K562 (cell line): ENCODE measurements around the gene TMEM248. TPM values are rescaled to one million over a fixed set of nuclear protein-coding genes. Genes with fewer than 3 reads are reported as not detected.

Source experiments
- ATAC-seq: fragments of 200-7000 bp; cut with Tn5 transposase; 3 replicates; pipeline ENCODE4 v1.9.1; 2020; ENCODE audit warnings: moderate library complexity
- BruUV-seq: library from RNA; stranded (reverse); fragments of 400-500 nt; replicated peaks from 2 replicates; lab custom pipeline; 2021; lab: Mats Ljungman, UMichigan
- CTCF ChIA-PET: fragments of 300-600 bp; formaldehyde crosslinking; extraction: SDS; loops from one replicate; lab custom pipeline; 2021; ENCODE audit warnings: low intra/inter-chr PET ratio; lab: Yijun Ruan, JAX
- POLR2A ChIA-PET: fragments of 300-600, 350-650 bp; sonication (Branson Sonifier 250); formaldehyde crosslinking; extraction: SDS; loops from one replicate; lab custom pipeline; 2021; ENCODE audit warnings: antibody characterized with exemption, inconsistent platforms; lab: Yijun Ruan, JAX
- DNase-seq, 4 experiments: peaks; one replicate each; pipeline versions ENCODE4 v3.0.0 to v3.0.0-alpha.2; 2011 to 2018; ENCODE audit warnings: low spot score in 3 of 4, mixed read lengths in 3 of 4; ENCODE audit errors: extremely low read depth in 1 of 4
- FAIRE-seq: peaks from 2 replicates; lab custom pipeline; 2011; peaks lifted over from hg19 to GRCh38; lab: Jason Lieb, UNC
- H2AFZ ChIP-seq: 2 replicates; pipeline ENCODE4 v1.6.0; 2011; ENCODE audit warnings: low read depth, low read length, control low read depth, inconsistent platforms
- H3K27ac ChIP-seq: fragments of 200-600 bp; 3 replicates; pipeline ENCODE4 v1.8.0; 2011; ENCODE audit warnings: low read depth, mild to moderate bottlenecking, control low read depth, inconsistent platforms, low read length, moderate library complexity, mixed read lengths; ENCODE audit errors: extremely low read depth
- H3K27me3 ChIP-seq, 2 experiments: fragments of 300-600 bp in 1 of 2; 2 replicates in 1 of 2; 3 replicates in 1 of 2; pipeline versions ENCODE4 v1.6.0 to v1.8.0; 2011; ENCODE audit warnings: inconsistent platforms in 2 of 2, low read length in 2 of 2, mild to moderate bottlenecking in 1 of 2, mixed read lengths in 1 of 2, moderate library complexity in 1 of 2; ENCODE audit not compliant: control insufficient read depth in 2 of 2, insufficient read depth in 2 of 2
- H3K36me3 ChIP-seq: fragments of 300-600 bp; 3 replicates; pipeline ENCODE4 v1.8.0; 2011; ENCODE audit warnings: mild to moderate bottlenecking, low read length, inconsistent platforms; ENCODE audit not compliant: control insufficient read depth, insufficient read depth
- H3K4me1 ChIP-seq, 2 experiments: fragments of 200-600 bp in 1 of 2; replicated peaks in 1 of 2; 2 replicates in 1 of 2; 3 replicates in 1 of 2; pipeline versions ENCODE4 v1.5.1 to v1.8.0; 2011; ENCODE audit warnings: inconsistent platforms in 2 of 2, low read length in 2 of 2, mild to moderate bottlenecking in 1 of 2, mixed read lengths in 1 of 2, moderate library complexity in 1 of 2; ENCODE audit not compliant: control insufficient read depth in 2 of 2, insufficient read depth in 2 of 2
- H3K4me2 ChIP-seq: 2 replicates; pipeline ENCODE4 v1.6.1; 2011; ENCODE audit warnings: low read length, control low read depth, inconsistent platforms, mixed read lengths; ENCODE audit not compliant: insufficient read depth
- H3K4me3 ChIP-seq: fragments of 200-600 bp; sonication (generic), shearing (Covaris generic); 2 replicates; pipeline ENCODE4 v1.5.1; 2016; ENCODE audit warnings: control low read depth, inconsistent platforms
- H3K79me2 ChIP-seq: fragments of 200-600 bp; 3 replicates; pipeline ENCODE4 v1.8.0; 2011; ENCODE audit warnings: low read length, inconsistent platforms; ENCODE audit not compliant: control insufficient read depth, insufficient read depth
- H3K9ac ChIP-seq, 2 experiments: 2 replicates each; pipeline versions ENCODE4 v1.6.0 to v1.6.1; 2011; ENCODE audit warnings: low read depth in 2 of 2, low read length in 2 of 2, control low read depth in 1 of 2, inconsistent platforms in 1 of 2, mild to moderate bottlenecking in 1 of 2, mixed read lengths in 1 of 2; ENCODE audit not compliant: insufficient read depth in 1 of 2
- H3K9me1 ChIP-seq: one replicate; pipeline ENCODE4 v1.6.0; 2011; ENCODE audit warnings: inconsistent platforms, mild to moderate bottlenecking, low read length, moderate library complexity; ENCODE audit not compliant: control insufficient read depth, insufficient read depth
- H3K9me3 ChIP-seq: replicated peaks from 2 replicates; pipeline ENCODE4 v1.5.1; 2011; ENCODE audit warnings: low read depth, low read length, inconsistent platforms; ENCODE audit not compliant: control insufficient read depth, insufficient read depth
- H4K20me1 ChIP-seq: replicated peaks from 2 replicates; pipeline ENCODE4 v1.6.1; 2011; ENCODE audit warnings: low read length, inconsistent platforms, mixed read lengths; ENCODE audit not compliant: control insufficient read depth, insufficient read depth
- HMG20B ChIP-seq: fragments of 250-450 bp; sonication (Bioruptor Pico); IDR thresholded peaks from 2 replicates; pipeline ENCODE4 v1.5.0; 2021; ENCODE audit warnings: mild to moderate bottlenecking
- ZBTB33 ChIP-seq: sonication (generic); formaldehyde crosslinking; IDR thresholded peaks from 2 replicates; pipeline ENCODE4 v1.8.1; 2023; ENCODE audit warnings: mild to moderate bottlenecking, missing genetic modification reagents
- ZFP36 ChIP-seq: fragments of 150-350 bp; IDR thresholded peaks from 2 replicates; pipeline ENCODE4 v1.6.1; 2018; ENCODE audit warnings: low read length, low read depth; ENCODE audit not compliant: partially characterized antibody
- WGBS: fragments of 100-300 bp; shearing (Covaris generic); methylation state at CpG from one replicate; pipeline ENCODE4 v1.1.6; 2016; ENCODE audit warnings: low coverage, mixed read lengths; ENCODE audit not compliant: insufficient coverage; ENCODE audit errors: missing lambda C conversion rate; 5-methylcytosine and 5-hydroxymethylcytosine counted together
- in situ Hi-C: fragments of 300-500 bp; cut with MboI; formaldehyde crosslinking; loops from 4 replicates; pipeline ENCODE4 v1.15.0; 2018; ENCODE audit warnings: inconsistent platforms, mixed read lengths
- intact Hi-C: fragments of 100-400 bp; cut with micrococcal nuclease; formaldehyde crosslinking; loops from 2 replicates; pipeline ENCODE4 v1.14.2; 2022
- polyA plus RNA-seq, 8 experiments: library from polyadenylated mRNA; depleted of rRNA in 4 of 8; stranded (reverse) in 5 of 8; unstranded in 3 of 8; fragments of >200 nt; fragmentation: Nextera tagmentation in 2 of 8; fragmentation: Illumina TruSeq in 1 of 8; extraction: Ambion mirVana in 2 of 8; extraction: Trizol in 1 of 8; gene quantifications; 2 replicates each; pipeline versions ENCODE4 v1.2.1 to v1.2.3, GENCODE V29; 2011 to 2014; ENCODE audit warnings: inconsistent platforms in 1 of 8, missing spikeins in 1 of 8
- total RNA-seq, 7 experiments: library from RNA; depleted of rRNA in 6 of 7; stranded (reverse); fragments of >200 nt in 6 of 7; fragmentation: Illumina TruSeq in 2 of 7; extraction: Trizol in 2 of 7; gene quantifications; 2 replicates each; pipeline versions ENCODE4 v1.2.1 to v1.2.3, GENCODE V29; 2011 to 2021; ENCODE audit warnings: low replicate concordance in 1 of 7

The TMEM248 gene
- total and polyA plus RNA-seq, 9 of the 15 experiments (the other 6 are each of a cell fraction or from before 2014, with no cell fraction given), result 6.3 to 132 (median 64.4) TPM

- Histone ChIP-seq H3K9me1 (no peaks in the 10 kb centered on the region), H3K4me1 (peaks cover 0 to 7% of the 10 kb centered on the region in 2 experiments; a peak in 2 of 5 replicates), H3K4me2 (no peak overlapping the region), H3K4me3 (no peak overlapping the region), H3K36me3 (peaks cover 39% of the 10 kb centered on the region; the same call in 2 of the 3 replicates), H4K20me1 (no peaks in the 10 kb centered on the region), H3K79me2 (no peaks in the 10 kb centered on the region), H3K27ac (no peak overlapping the region), H3K27me3 (no peaks in the 10 kb centered on the region), H2AFZ (no peak overlapping the region), H3K9me3 (no peaks in the 10 kb centered on the region), H3K9ac (peak overlapping the region in 1 of 2 experiments; percentile 23; a peak in 1 of 4 replicates)
- whole genome bisulfite sequencing, result 94% methylated on average over 45 of the region's 47 CpGs
- no peak for DNase-seq
- ATAC-seq, result no peak
- FAIRE-seq, result no peak
- in situ Hi-C loops, result no loop called here
- POLR2A ChIA-PET, result interaction anchor here (0.6 to 1.6 kb wide), 7 partner anchors 14 to 189 kb away, joined by 3 to 5 read pairs (median 3); partner anchors contain the start of gene TMEM248
- TF ChIP-seq ZBTB33 (CRISPR knock-in tag) (peak; percentile 80; the same call in 1 of the 2 replicates), ZFP36 (peak; percentile 32), HMG20B (CRISPR knock-in tag) (no peak)
- intact Hi-C loops, result no loop called here
- no TSS peak for BruUV-seq
- CTCF ChIA-PET, result no interaction called here
Observed at GRCh38 chr7:66901941-66902843, 18.8 kb upstream of the TMEM248 start.
